H1 (cell line): ENCODE measurements around the gene ZNF362. TPM values are rescaled to one million over a fixed set of nuclear protein-coding genes. Genes with fewer than 3 reads are reported as not detected.

Source experiments
- CTCF ChIA-PET: fragments of 300-600 bp; sonication (Branson Sonifier 250); formaldehyde crosslinking; loops from one replicate; lab custom pipeline; 2021; ENCODE audit not compliant: partially characterized antibody; lab: Charles Lee
- POLR2A ChIA-PET: fragments of 300-600 bp; sonication (Branson Sonifier 250); formaldehyde crosslinking; loops from one replicate; lab custom pipeline; 2021; ENCODE audit warnings: inconsistent platforms; ENCODE audit not compliant: partially characterized antibody; lab: Charles Lee
- DNase-seq, 2 experiments: peaks; one replicate each; pipeline versions ENCODE4 v3.0.0 to v3.0.0-alpha.2; 2010 to 2022; ENCODE audit warnings: low spot score in 2 of 2, low read depth in 1 of 2, mixed read lengths in 1 of 2
- FAIRE-seq: peaks from 2 replicates; lab custom pipeline; 2011; peaks lifted over from hg19 to GRCh38; lab: Jason Lieb, UNC
- H2AFZ ChIP-seq: 2 replicates; pipeline ENCODE4 v1.8.1; 2012; ENCODE audit warnings: low read length, inconsistent platforms
- H2AK5ac ChIP-seq: 2 replicates; pipeline ENCODE4 v1.6.1; 2013; ENCODE audit warnings: low read depth, low read length
- H2BK120ac ChIP-seq: replicated peaks from 2 replicates; pipeline ENCODE3; 2013; ENCODE audit warnings: low read depth, low read length, inconsistent platforms
- H2BK12ac ChIP-seq: 2 replicates; pipeline ENCODE4 v1.6.1; 2013; ENCODE audit warnings: low read depth, low read length
- H2BK15ac ChIP-seq: 2 replicates; pipeline ENCODE4 v1.6.1; 2013; ENCODE audit warnings: low read length
- H2BK20ac ChIP-seq: 2 replicates; pipeline ENCODE4 v1.6.1; 2013; ENCODE audit warnings: low read length
- H2BK5ac ChIP-seq: 2 replicates; pipeline ENCODE4 v1.6.1; 2013; ENCODE audit warnings: low read depth, low read length
- H3K14ac ChIP-seq: 2 replicates; pipeline ENCODE4 v1.6.1; 2013; ENCODE audit warnings: inconsistent platforms; ENCODE audit not compliant: insufficient read length
- H3K18ac ChIP-seq: 2 replicates; pipeline ENCODE4 v1.6.1; 2013; ENCODE audit warnings: low read length; ENCODE audit errors: extremely low read depth
- H3K23ac ChIP-seq: 2 replicates; pipeline ENCODE4 v1.6.1; 2013; ENCODE audit warnings: inconsistent platforms; ENCODE audit not compliant: insufficient read length
- H3K23me2 ChIP-seq: 2 replicates; pipeline ENCODE4 v1.6.1; 2013; ENCODE audit warnings: low read depth, low read length
- H3K27ac ChIP-seq: 2 replicates; pipeline ENCODE4 v1.6.1; 2011; ENCODE audit warnings: low read depth, low read length, inconsistent platforms
- H3K27me3 ChIP-seq, 4 experiments: replicated peaks in 1 of 4; 1 replicate in 1 of 4; 2 replicates in 3 of 4; pipeline versions ENCODE4 v1.6.1 to v1.8.1; 2011 to 2013; ENCODE audit warnings: low read length in 3 of 4, mild to moderate bottlenecking in 3 of 4, inconsistent platforms in 2 of 4, mixed read lengths in 2 of 4, moderate library complexity in 1 of 4; ENCODE audit not compliant: control insufficient read depth in 3 of 4, insufficient read depth in 3 of 4; ENCODE audit errors: extremely low read depth in 1 of 4
- H3K36me3 ChIP-seq, 4 experiments: 2 replicates each; pipeline versions ENCODE4 v1.6.1 to v1.8.1; 2011 to 2013; ENCODE audit warnings: mild to moderate bottlenecking in 4 of 4, low read length in 3 of 4, moderate library complexity in 2 of 4, control low read depth in 1 of 4, inconsistent platforms in 1 of 4; ENCODE audit not compliant: insufficient read depth in 4 of 4, control insufficient read depth in 2 of 4
- H3K4ac ChIP-seq: replicated peaks from 2 replicates; pipeline ENCODE3; 2013; ENCODE audit warnings: low read length, low read depth, mixed read lengths, inconsistent platforms; ENCODE audit not compliant: insufficient read length
- H3K4me1 ChIP-seq, 4 experiments: replicated peaks in 1 of 4; 1 replicate in 1 of 4; 2 replicates in 3 of 4; pipeline versions ENCODE4 v1.6.1 to v1.8.1; 2011 to 2013; ENCODE audit warnings: low read length in 3 of 4, inconsistent platforms in 2 of 4, mixed read lengths in 1 of 4; ENCODE audit not compliant: insufficient read depth in 4 of 4, control insufficient read depth in 3 of 4
- H3K4me2 ChIP-seq, 2 experiments: 2 replicates each; pipeline versions ENCODE4 v1.6.1 to v1.8.1; 2011 to 2013; ENCODE audit warnings: low read depth in 2 of 2, low read length in 2 of 2, control low read depth in 1 of 2, inconsistent platforms in 1 of 2, mild to moderate bottlenecking in 1 of 2; ENCODE audit not compliant: insufficient read depth in 1 of 2
- H3K4me3 ChIP-seq, 4 experiments: fragments of 200-600, 300-600 bp in 1 of 4; sonication (generic), shearing (Covaris generic), sonication (Bioruptor Twin) in 1 of 4; 2 replicates each; pipeline versions ENCODE4 v1.5.1 to v1.8.1; 2011 to 2016; ENCODE audit warnings: low read length in 4 of 4, low read depth in 3 of 4, control low read depth in 2 of 4, inconsistent platforms in 2 of 4, mild to moderate bottlenecking in 2 of 4, mixed read lengths in 1 of 4, moderate library complexity in 1 of 4; ENCODE audit not compliant: insufficient read depth in 2 of 4; ENCODE audit errors: extremely low read depth in 1 of 4
- H3K56ac ChIP-seq: replicated peaks from 2 replicates; pipeline ENCODE3; 2013; ENCODE audit warnings: low read depth, mild to moderate bottlenecking, mixed read lengths, low read length, inconsistent platforms; ENCODE audit not compliant: insufficient read length
- H3K79me1 ChIP-seq: 2 replicates; pipeline ENCODE4 v1.6.1; 2013; ENCODE audit warnings: low read depth, low read length, control low read depth
- H3K79me2 ChIP-seq, 2 experiments: 2 replicates each; pipeline versions ENCODE4 v1.6.1 to v1.8.1; 2012 to 2013; ENCODE audit warnings: low read length in 2 of 2, mild to moderate bottlenecking in 2 of 2, inconsistent platforms in 1 of 2; ENCODE audit not compliant: insufficient read depth in 2 of 2, control insufficient read depth in 1 of 2
- H3K9ac ChIP-seq, 4 experiments: replicated peaks in 1 of 4; 1 replicate in 1 of 4; 2 replicates in 3 of 4; pipeline versions ENCODE4 v1.6.1 to v1.8.1; 2011 to 2013; ENCODE audit warnings: low read depth in 3 of 4, low read length in 3 of 4, control low read depth in 2 of 4, mild to moderate bottlenecking in 2 of 4, moderate library complexity in 2 of 4, inconsistent platforms in 1 of 4; ENCODE audit errors: extremely low read depth in 1 of 4
- H3K9me3 ChIP-seq, 2 experiments: 2 replicates each; pipeline versions ENCODE4 v1.6.1 to v1.8.1; 2012 to 2013; ENCODE audit warnings: mild to moderate bottlenecking in 2 of 2, moderate library complexity in 2 of 2, control low read depth in 1 of 2, inconsistent platforms in 1 of 2, low read depth in 1 of 2, low read length in 1 of 2, mixed read lengths in 1 of 2; ENCODE audit not compliant: insufficient read depth in 2 of 2
- H4K20me1 ChIP-seq, 2 experiments: replicated peaks in 1 of 2; 2 replicates each; pipeline versions ENCODE3 to v1.8.1; 2011 to 2013; ENCODE audit warnings: inconsistent platforms in 2 of 2, low read length in 2 of 2, mild to moderate bottlenecking in 1 of 2; ENCODE audit not compliant: insufficient read depth in 2 of 2, control insufficient read depth in 1 of 2
- H4K5ac ChIP-seq: 2 replicates; pipeline ENCODE4 v1.6.1; 2013; ENCODE audit warnings: low read length, low read depth, mixed read lengths, inconsistent platforms; ENCODE audit not compliant: insufficient read length
- H4K8ac ChIP-seq: 2 replicates; pipeline ENCODE4 v1.8.0; 2013; ENCODE audit warnings: mild to moderate bottlenecking, moderate library complexity, low read length, inconsistent platforms; ENCODE audit not compliant: insufficient read depth; ENCODE audit errors: extremely low read depth
- H4K91ac ChIP-seq: replicated peaks from 2 replicates; pipeline ENCODE3; 2013; ENCODE audit warnings: low read length, mixed read lengths, inconsistent platforms; ENCODE audit not compliant: insufficient read length
- ASH2L ChIP-seq: fragments of 200-600, 300-600 bp; sonication (generic); IDR thresholded peaks from one replicate; pipeline ENCODE4 v1.7.1; 2017; ENCODE audit warnings: low read length
- CREB1 ChIP-seq: IDR thresholded peaks from 2 replicates; pipeline ENCODE4 v1.6.1; 2012; ENCODE audit warnings: inconsistent platforms
- RAD21 ChIP-seq, 2 experiments: IDR thresholded peaks in 1 of 2; conservative IDR thresholded peaks in 1 of 2; 2 replicates each; pipeline ENCODE4 v1.6.1; 2011; ENCODE audit warnings: low read depth in 2 of 2, low read length in 2 of 2, improper control_type of control experiment in 1 of 2, inconsistent platforms in 1 of 2, mild to moderate bottlenecking in 1 of 2, moderate library complexity in 1 of 2
- SIRT6 ChIP-seq: IDR thresholded peaks from one replicate; pipeline ENCODE4 v1.7.1; 2012; ENCODE audit warnings: low read length, inconsistent platforms
- SP4 ChIP-seq: IDR thresholded peaks from 2 replicates; pipeline ENCODE4 v1.6.1; 2012; ENCODE audit warnings: low read length, inconsistent platforms
- SRF ChIP-seq: IDR thresholded peaks from 2 replicates; pipeline ENCODE4 v1.6.1; 2011; ENCODE audit warnings: mild to moderate bottlenecking, low read depth, low read length, moderate library complexity
- TAF7 ChIP-seq: optimal IDR thresholded peaks from 2 replicates; pipeline ENCODE3; 2011; ENCODE audit warnings: low read depth, mild to moderate bottlenecking, inconsistent platforms, low read length, moderate library complexity, borderline replicate concordance
- TBP ChIP-seq: IDR thresholded peaks from 2 replicates; pipeline ENCODE4 v1.6.1; 2011; ENCODE audit warnings: low read depth, low read length, improper control_type of control experiment
- TCF12 ChIP-seq: IDR thresholded peaks from 2 replicates; pipeline ENCODE4 v1.6.1; 2011; ENCODE audit warnings: low read depth, mild to moderate bottlenecking, low read length
- WGBS, 2 experiments: shearing (Covaris generic) in 1 of 2; methylation state at CpG; one replicate each; pipeline versions ENCODE4 v1.1.6 to v1.1.7; 2013 to 2015; ENCODE audit warnings: low lambda C conversion rate in 2 of 2, mixed read lengths in 2 of 2, inconsistent platforms in 1 of 2, low coverage in 1 of 2, missing lambda C conversion rate in 1 of 2; ENCODE audit not compliant: insufficient replicate concordance in 2 of 2, insufficient coverage in 1 of 2, insufficient read length in 1 of 2; ENCODE audit errors: extremely low coverage in 1 of 2, missing lambda C conversion rate in 1 of 2; 5-methylcytosine and 5-hydroxymethylcytosine counted together
- polyA plus RNA-seq, 7 experiments: library from polyadenylated mRNA; depleted of rRNA in 3 of 7; stranded (reverse) in 5 of 7; unstranded in 2 of 7; fragments of >200 nt in 5 of 7; fragments of 200-250 nt in 2 of 7; gene quantifications; 1 replicate in 5 of 7; 2 replicates in 1 of 7; 4 replicates in 1 of 7; pipeline versions ENCODE4 v1.2.1 to v1.2.3, GENCODE V29; 2011 to 2013; ENCODE audit warnings: missing spikeins in 2 of 7, mixed read lengths in 2 of 7
- total RNA-seq: library from RNA; stranded (reverse); fragmentation: NEBNext Ultra II Directional; extraction: Animal tissue kit (Norgen Biotek cat#: 25700); gene quantifications from 2 replicates; pipeline ENCODE4 v1.2.1, GENCODE V29; 2021

Gene ZNF362
- total and polyA plus RNA-seq, 2 of the 8 experiments (the other 6 are each of a cell fraction or from before 2014, with no cell fraction given), result 24.2 to 27.8 TPM

DNA sequence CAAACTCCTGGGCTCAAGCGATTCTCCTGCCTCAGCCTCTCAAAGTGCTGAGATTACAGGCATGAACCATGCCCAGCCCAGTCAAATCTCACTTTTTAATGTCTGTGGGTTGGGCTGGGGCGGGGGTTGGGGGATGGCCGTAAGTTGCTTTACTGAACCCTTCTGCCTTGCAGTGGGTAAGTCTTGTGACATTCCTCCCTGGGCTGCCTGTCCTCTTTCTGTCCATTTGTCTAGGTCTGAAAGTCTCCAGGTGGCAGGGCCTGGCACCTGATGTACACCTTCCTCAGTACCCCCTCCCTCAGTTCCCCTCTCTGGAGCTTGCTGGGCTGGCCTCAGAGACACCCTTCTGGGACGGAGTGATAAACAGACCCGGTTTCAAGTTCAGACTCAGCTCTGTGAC lies 13.3 kb downstream of the ZNF362 start:
- DNase-seq, result no peak
- no peak overlapping the region for H3K4me3 ChIP-seq
- no peak overlapping the region for H3K27ac ChIP-seq
- H3K27me3 ChIP-seq, result no peaks in the 10 kb centered on the region
- peaks cover 0 to 13% (median 3%) of the 10 kb centered on the region in 4 experiments; a peak in 5 of 7 replicates for H3K4me1 ChIP-seq
- H3K4ac ChIP-seq, result no peak overlapping the region
- H2BK5ac ChIP-seq, result no peak overlapping the region
- POLR2A ChIA-PET, result interaction anchor here (1.1 to 1.9 kb wide), 3 partner anchors 9 to 12 kb away, joined by 3 to 12 read pairs (median 7); no protein-coding TSS in a partner anchor
- peaks cover 14% of the 10 kb centered on the region for H3K79me1 ChIP-seq
- peaks cover 0 to 5% (median 0%) of the 10 kb centered on the region in 4 experiments; a peak in 1 of 8 replicates for H3K36me3 ChIP-seq
- no peak overlapping the region for H3K56ac ChIP-seq
- no peak overlapping the region for H4K91ac ChIP-seq
- TF ChIP-seq CREB1, result no peak
- TF ChIP-seq TBP, result no peak
- no peak for TF ChIP-seq SP4
- TF ChIP-seq SRF, result no peak
- no peak for TF ChIP-seq TAF7
- TF ChIP-seq ASH2L, result no peak
- no peak for TF ChIP-seq SIRT6
- no peak for TF ChIP-seq RAD21 (IDR thresholded peaks at IDR 0.05 in 1 of 2, conservative IDR thresholded peaks at IDR 0.05 in 1 of 2; ENCODE audit: low read depth in 2 of 2, low read length in 2 of 2)
- TF ChIP-seq TCF12, result no peak
- no peak overlapping the region for H3K9ac ChIP-seq
- H3K79me2 ChIP-seq, result peaks cover 0 to 8% of the 10 kb centered on the region in 2 experiments; a peak in 1 of 4 replicates
- no peak overlapping the region for H2BK120ac ChIP-seq
- no peak overlapping the region for H2AFZ ChIP-seq
- H2BK20ac ChIP-seq, result no peak overlapping the region
- no peak overlapping the region for H3K4me2 ChIP-seq
- no peak overlapping the region for H3K18ac ChIP-seq
- H2AK5ac ChIP-seq, result no peak overlapping the region
- no peak overlapping the region for H4K8ac ChIP-seq
- no peaks in the 10 kb centered on the region for H3K23me2 ChIP-seq
- CTCF ChIA-PET, result interaction anchor here (0.9 to 5.8 kb wide), 5 partner anchors 27 to 174 kb away, joined by 3 to 49 read pairs (median 3); no protein-coding TSS in a partner anchor
- no peak overlapping the region for H3K23ac ChIP-seq
- FAIRE-seq, result no peak
- H2BK12ac ChIP-seq, result no peak overlapping the region
- no peaks in the 10 kb centered on the region for H3K9me3 ChIP-seq
- no peak overlapping the region for H4K5ac ChIP-seq
- H3K14ac ChIP-seq, result no peak overlapping the region
- no peak overlapping the region for H2BK15ac ChIP-seq
- 79% methylated on average over 5 of the region's 5 CpGs; no CpG with 5 or more reads in 1 of the 2 experiments for WGBS, 2 experiments
- H4K20me1 ChIP-seq, result peaks cover 2 to 25% of the 10 kb centered on the region in 2 experiments
